ENCODE data around the gene XKR7. TPM values are rescaled to one million over a fixed set of nuclear protein-coding genes. Genes with fewer than 3 reads are reported as not detected.
"Not testable (repeated sequence)": the region's sequence is repeated elsewhere in the genome, so short reads cannot be mapped to it uniquely, and the experiment has no call there.

XKR7 gene
- total RNA-seq, 3 donors from 2014 or later (not counting 1 experiment from before 2014, with no cell fraction given) = not detected

GRCh38 chr20:31920275-31920855, 47.6 kb upstream of the XKR7 start:
- DNase-seq (no peak), ATAC-seq (no peak)
- H3K27me3 ChIP-seq (ENCODE audit: control insufficient read depth, insufficient read depth, low read length) = no peaks in the 10 kb centered on the region
- H3K36me3 ChIP-seq (ENCODE audit: control insufficient read depth, insufficient read depth, low read length) = no peaks in the 10 kb centered on the region
- H3K36me3 Mint-ChIP-seq = no peaks in the 10 kb centered on the region
- TF ChIP-seq CTCF (IDR thresholded peaks at IDR 0.05) = no peak
- H3K9me3 ChIP-seq (ENCODE audit: control insufficient read depth, insufficient read depth, low read length) = no peaks in the 10 kb centered on the region
- H3K4me3 Mint-ChIP-seq = no peak overlapping the region
- H3K4me3 ChIP-seq (ENCODE audit: low read length) = no peak overlapping the region
- no peaks in the 10 kb centered on the region for H3K9me3 Mint-ChIP-seq
- no peaks in the 10 kb centered on the region for H3K4me1 ChIP-seq (ENCODE audit: control insufficient read depth, insufficient read depth, low read length)
- intact Hi-C loops (cut with micrococcal nuclease) = no loop called here
- H3K4me1 Mint-ChIP-seq = peaks cover 0 to 4% of the 10 kb centered on the region in 2 donors
- H3K27ac ChIP-seq (ENCODE audit: low read length) = no peak overlapping the region
- H3K27me3 Mint-ChIP-seq (ENCODE audit: low read depth in 2 of 2) = peaks cover 16% of the 10 kb centered on the region in 2 donors
- WGBS (ENCODE audit: insufficient coverage) = 88% methylated on average over 11 of the region's 11 CpGs
- no peak overlapping the region for H3K27ac Mint-ChIP-seq

GRCh38 chr20:31921480-31921879, 46.5 kb upstream of the XKR7 start:
- intact Hi-C loops (cut with micrococcal nuclease); H3K27me3 ChIP-seq (ENCODE audit: control insufficient read depth, insufficient read depth, low read length); H3K4me3 ChIP-seq (ENCODE audit: low read length); H3K27ac ChIP-seq (ENCODE audit: low read length); H3K4me1 ChIP-seq (ENCODE audit: control insufficient read depth, insufficient read depth, low read length); H3K36me3 ChIP-seq (ENCODE audit: control insufficient read depth, insufficient read depth, low read length); H3K27ac Mint-ChIP-seq; DNase-seq; H3K9me3 Mint-ChIP-seq; H3K9me3 ChIP-seq (ENCODE audit: control insufficient read depth, insufficient read depth, low read length); H3K4me1 Mint-ChIP-seq; H3K36me3 Mint-ChIP-seq; H3K4me3 Mint-ChIP-seq; ATAC-seq: not testable (repeated sequence)
- WGBS (ENCODE audit: insufficient coverage) = 75% methylated on average over 1 of the region's 5 CpGs
- peaks cover 16 to 21% of the 10 kb centered on the region in 2 donors for H3K27me3 Mint-ChIP-seq (ENCODE audit: low read depth in 2 of 2)

GRCh38 chr20:31922181-31922580, 45.8 kb upstream of the XKR7 start:
- ATAC-seq = no peak
- no peaks in the 10 kb centered on the region for H3K36me3 Mint-ChIP-seq
- intact Hi-C loops (cut with micrococcal nuclease) = no loop called here
- WGBS (ENCODE audit: insufficient coverage) = 62% methylated on average over 4 of the region's 4 CpGs
- Histone ChIP-seq H3K27ac (ENCODE audit: low read length) (no peak overlapping the region), H3K4me1 (ENCODE audit: control insufficient read depth, insufficient read depth, low read length) (no peaks in the 10 kb centered on the region), H3K27me3 (ENCODE audit: control insufficient read depth, insufficient read depth, low read length) (no peaks in the 10 kb centered on the region), H3K9me3 (ENCODE audit: control insufficient read depth, insufficient read depth, low read length) (no peaks in the 10 kb centered on the region), H3K36me3 (ENCODE audit: control insufficient read depth, insufficient read depth, low read length) (no peaks in the 10 kb centered on the region), H3K4me3 (ENCODE audit: low read length) (no peak overlapping the region)
- H3K27ac Mint-ChIP-seq = no peak overlapping the region
- TF ChIP-seq CTCF (IDR thresholded peaks at IDR 0.05) = no peak
- H3K4me3 Mint-ChIP-seq = no peak overlapping the region
- H3K27me3 Mint-ChIP-seq (ENCODE audit: low read depth in 2 of 2) = peaks cover 16 to 21% of the 10 kb centered on the region in 2 donors
- peaks cover 0 to 4% of the 10 kb centered on the region in 2 donors for H3K4me1 Mint-ChIP-seq
- H3K9me3 Mint-ChIP-seq = no peaks in the 10 kb centered on the region
- no peak for DNase-seq

- no peaks in the 10 kb centered on the region for H3K27me3 ChIP-seq (ENCODE audit: control insufficient read depth, insufficient read depth, low read length)
- H3K4me1 ChIP-seq (ENCODE audit: control insufficient read depth, insufficient read depth, low read length) = no peaks in the 10 kb centered on the region
- H3K27me3 Mint-ChIP-seq (ENCODE audit: low read depth in 2 of 2) = peaks cover 16 to 21% of the 10 kb centered on the region in 2 donors
- no peak for TF ChIP-seq CTCF (IDR thresholded peaks at IDR 0.05)
- no peaks in the 10 kb centered on the region for H3K36me3 Mint-ChIP-seq
- no peak overlapping the region for H3K4me3 Mint-ChIP-seq
- no peak overlapping the region for H3K27ac ChIP-seq (ENCODE audit: low read length)
- ATAC-seq (no peak), DNase-seq (no peak)
- intact Hi-C loops (cut with micrococcal nuclease) = no loop called here
- WGBS (ENCODE audit: insufficient coverage) = 90% methylated on average over 4 of the region's 4 CpGs
- H3K36me3 ChIP-seq (ENCODE audit: control insufficient read depth, insufficient read depth, low read length) = no peaks in the 10 kb centered on the region
- H3K4me1 Mint-ChIP-seq = peaks cover 0 to 4% of the 10 kb centered on the region in 2 donors
- H3K4me3 ChIP-seq (ENCODE audit: low read length) = no peak overlapping the region
- H3K9me3 Mint-ChIP-seq = no peaks in the 10 kb centered on the region
- no peaks in the 10 kb centered on the region for H3K9me3 ChIP-seq (ENCODE audit: control insufficient read depth, insufficient read depth, low read length)
- H3K27ac Mint-ChIP-seq = no peak overlapping the region
Measured at GRCh38 chr20:31922588-31922987, 45.4 kb upstream of the XKR7 start.
